ENCODE measurements around the gene TRAF7.

The TRAF7 gene

GRCh38 chr16:2151188-2152091 is 4.1 kb upstream of the TRAF7 start:
- no peaks in the 10 kb centered on the region for H3K27me3 ChIP-seq (replicated peaks; ENCODE audit: insufficient read depth, low read length)
- DNase-seq = no peak
- 0 out of 2 replicates have a peak overlapping the region, but pooled peaks have one; percentile 4 for H3K9ac ChIP-seq (ENCODE audit: low read length)
- no peak overlapping the region for H3K4me2 ChIP-seq (ENCODE audit: low read depth, low read length)
- no peak overlapping the region for H3K27ac ChIP-seq (ENCODE audit: low read length)
- H3F3A ChIP-seq (ENCODE audit: insufficient read depth, low read length) = peaks cover 73% of the 10 kb centered on the region
- H3K79me2 ChIP-seq (ENCODE audit: low read length) = peaks cover 32% of the 10 kb centered on the region
- no peak for TF ChIP-seq CTCF (IDR thresholded peaks at IDR 0.05; ENCODE audit: low read length)
- peaks cover 37% of the 10 kb centered on the region for H4K20me1 ChIP-seq (ENCODE audit: insufficient read depth, low read length)
- H2AFZ ChIP-seq (ENCODE audit: low read length) = no peak overlapping the region
- H3K9me3 ChIP-seq (replicated peaks; ENCODE audit: insufficient read depth, low read length) = no peaks in the 10 kb centered on the region
- H3K4me3 ChIP-seq (ENCODE audit: low read length) = no peak overlapping the region
- peaks cover 29% of the 10 kb centered on the region for H3K4me1 ChIP-seq (ENCODE audit: low read length)
- no peaks in the 10 kb centered on the region for H3K9me2 ChIP-seq (replicated peaks; ENCODE audit: insufficient read depth, low read length)
- peaks cover 4% of the 10 kb centered on the region; the same call in 1 of the 2 replicates for H3K36me3 ChIP-seq (replicated peaks; ENCODE audit: insufficient read depth, low read length)

GRCh38 chr16:2152695-2153506 is 2.7 kb upstream of the TRAF7 start:
- no peaks in the 10 kb centered on the region for H3K9me3 ChIP-seq (replicated peaks; ENCODE audit: insufficient read depth, low read length)
- no peaks in the 10 kb centered on the region for H3K27me3 ChIP-seq (replicated peaks; ENCODE audit: insufficient read depth, low read length)
- H3K79me2 ChIP-seq (ENCODE audit: low read length) = peaks cover 46% of the 10 kb centered on the region
- H3F3A ChIP-seq (ENCODE audit: insufficient read depth, low read length) = peaks cover 68% of the 10 kb centered on the region
- peak overlapping the region; percentile 97; the same call in 1 of the 2 replicates for H3K9ac ChIP-seq (ENCODE audit: low read length)
- TF ChIP-seq EZH2 (optimal IDR thresholded peaks at IDR 0.05; ENCODE audit: low read depth, low read length) = no peak
- no peaks in the 10 kb centered on the region for H3K9me2 ChIP-seq (replicated peaks; ENCODE audit: insufficient read depth, low read length)
- H3K36me3 ChIP-seq (replicated peaks; ENCODE audit: insufficient read depth, low read length) = peaks cover 4% of the 10 kb centered on the region; the same call in 1 of the 2 replicates
- peaks cover 37% of the 10 kb centered on the region for H4K20me1 ChIP-seq (ENCODE audit: insufficient read depth, low read length)
- peak; percentile 19 for DNase-seq
- H3K4me1 ChIP-seq (ENCODE audit: low read length) = peaks cover 35% of the 10 kb centered on the region
- H2AFZ ChIP-seq (ENCODE audit: low read length) = no peak overlapping the region
- H3K4me2 ChIP-seq (ENCODE audit: low read depth, low read length) = peak overlapping the region; percentile 100
- peak overlapping the region; percentile 97 for H3K4me3 ChIP-seq (ENCODE audit: low read length)
- peak overlapping the region; percentile 62; the same call in 1 of the 2 replicates for H3K27ac ChIP-seq (ENCODE audit: low read length)

GRCh38 chr16:2154533-2155090 is 970 bp upstream of the TRAF7 start:
- H3K4me1 ChIP-seq (ENCODE audit: low read length) = peaks cover 29% of the 10 kb centered on the region
- H3K4me2 ChIP-seq (ENCODE audit: low read depth, low read length) = peak overlapping the region; percentile 100
- no peak for TF ChIP-seq CTCF (IDR thresholded peaks at IDR 0.05; ENCODE audit: low read length)
- no peak for TF ChIP-seq EZH2 (optimal IDR thresholded peaks at IDR 0.05; ENCODE audit: low read depth, low read length)
- no peak for TF ChIP-seq EZH2phosphoT487 (IDR thresholded peaks at IDR 0.05; ENCODE audit: low read length)
- peaks cover 4% of the 10 kb centered on the region; the same call in 1 of the 2 replicates for H3K36me3 ChIP-seq (replicated peaks; ENCODE audit: insufficient read depth, low read length)
- peak; percentile 48 for DNase-seq
- H3K27me3 ChIP-seq (replicated peaks; ENCODE audit: insufficient read depth, low read length) = no peaks in the 10 kb centered on the region
- peak overlapping the region; percentile 97 for H3K4me3 ChIP-seq (ENCODE audit: low read length)
- no peaks in the 10 kb centered on the region for H3K9me2 ChIP-seq (replicated peaks; ENCODE audit: insufficient read depth, low read length)
- H3K9me3 ChIP-seq (replicated peaks; ENCODE audit: insufficient read depth, low read length) = no peaks in the 10 kb centered on the region
- H3K79me2 ChIP-seq (ENCODE audit: low read length) = peaks cover 64% of the 10 kb centered on the region
- no peak overlapping the region for H2AFZ ChIP-seq (ENCODE audit: low read length)
- H3F3A ChIP-seq (ENCODE audit: insufficient read depth, low read length) = peaks cover 53% of the 10 kb centered on the region
- peaks cover 37% of the 10 kb centered on the region for H4K20me1 ChIP-seq (ENCODE audit: insufficient read depth, low read length)
- peak overlapping the region; percentile 62; the same call in 1 of the 2 replicates for H3K27ac ChIP-seq (ENCODE audit: low read length)
- H3K9ac ChIP-seq (ENCODE audit: low read length) = peak overlapping the region; percentile 97

Measured in MM.1S (cell line).